Activated T-helper 2 cell treated with anti-CD3 and anti-CD28 coated beads, Interferon-gamma antibody, Interleukin-2, Interleukin-4, amounts not matched to agents 10 μg/mL and 5 μg/mL and 100 μg/mL, durations not matched to agents 14 hours and 24 hours and 36 hours (primary cell): ENCODE data around the gene NEURL1. TPM values are rescaled to one million over a fixed set of nuclear protein-coding genes. Genes with fewer than 3 reads are reported as not detected.

Source experiments
- DNase-seq: peaks from one replicate; pipeline ENCODE4 v3.0.0; 2021; ENCODE audit warnings: low spot score
- H3K27ac Mint-ChIP-seq: one replicate; pipeline ENCODE4 v1.8.0; 2021; ENCODE audit warnings: mixed read lengths
- H3K27me3 Mint-ChIP-seq: one replicate; pipeline ENCODE4 v1.8.0; 2021; ENCODE audit warnings: low read depth, mixed read lengths
- H3K36me3 Mint-ChIP-seq: one replicate; pipeline ENCODE4 v1.8.0; 2021; ENCODE audit warnings: low read depth, mixed read lengths
- H3K4me1 Mint-ChIP-seq: one replicate; pipeline ENCODE4 v1.8.0; 2021; ENCODE audit warnings: low read depth, mixed read lengths
- H3K4me3 Mint-ChIP-seq: one replicate; pipeline ENCODE4 v1.8.0; 2021; ENCODE audit warnings: low read depth, mild to moderate bottlenecking, moderate library complexity, mixed read lengths
- H3K9me3 Mint-ChIP-seq: one replicate; pipeline ENCODE4 v1.8.0; 2021; ENCODE audit warnings: mixed read lengths
- intact Hi-C: fragments of 100-400 bp; cut with micrococcal nuclease; formaldehyde crosslinking; loops from one replicate; pipeline ENCODE4 v1.15.1; 2023
- total RNA-seq: library from RNA; stranded (reverse); gene quantifications from 2 replicates; pipeline ENCODE4 v1.2.3, GENCODE V29; 2022

Gene NEURL1
- total RNA-seq, 1 donor from 2014 or later: 2.2 TPM

- no peaks in the 10 kb centered on the region for H3K36me3 Mint-ChIP-seq
- H3K27me3 Mint-ChIP-seq: peaks cover 13% of the 10 kb centered on the region
- no peak overlapping the region for H3K27ac Mint-ChIP-seq
- H3K4me3 Mint-ChIP-seq: peak overlapping the region; percentile 31
- intact Hi-C loops: no loop called here
- DNase-seq: no peak
- no peaks in the 10 kb centered on the region for H3K9me3 Mint-ChIP-seq
- peaks cover 4% of the 10 kb centered on the region for H3K4me1 Mint-ChIP-seq
Measured at GRCh38 chr10:103585011-103585405, 91.5 kb downstream of the NEURL1 start.

- Mint-ChIP-seq H3K4me3 (no peak overlapping the region), H3K36me3 (no peaks in the 10 kb centered on the region), H3K27ac (no peak overlapping the region), H3K9me3 (no peaks in the 10 kb centered on the region), H3K4me1 (peaks cover 4% of the 10 kb centered on the region), H3K27me3 (peaks cover 13% of the 10 kb centered on the region)
- intact Hi-C loops: no loop called here
- no peak for DNase-seq
Measured at GRCh38 chr10:103587073-103587472, 93.6 kb downstream of the NEURL1 start.

GRCh38 chr10:103589074-103589630, 95.6 kb downstream of the NEURL1 start:
- H3K4me1 Mint-ChIP-seq: no peaks in the 10 kb centered on the region
- no peak overlapping the region for H3K4me3 Mint-ChIP-seq
- no peaks in the 10 kb centered on the region for H3K9me3 Mint-ChIP-seq
- no peak for DNase-seq
- H3K36me3 Mint-ChIP-seq: no peaks in the 10 kb centered on the region
- peaks cover 4% of the 10 kb centered on the region for H3K27me3 Mint-ChIP-seq
- intact Hi-C loops: no loop called here
- H3K27ac Mint-ChIP-seq: no peak overlapping the region

GRCh38 chr10:103590060-103590459, 96.6 kb downstream of the NEURL1 start:
- no peaks in the 10 kb centered on the region for H3K9me3 Mint-ChIP-seq
- H3K36me3 Mint-ChIP-seq: no peaks in the 10 kb centered on the region
- intact Hi-C loops: no loop called here
- H3K27ac Mint-ChIP-seq: no peak overlapping the region
- peaks cover 4% of the 10 kb centered on the region for H3K27me3 Mint-ChIP-seq
- H3K4me1 Mint-ChIP-seq: no peaks in the 10 kb centered on the region
- no peak for DNase-seq
- no peak overlapping the region for H3K4me3 Mint-ChIP-seq

GRCh38 chr10:103590744-103591291, 97.3 kb downstream of the NEURL1 start:
- Mint-ChIP-seq H3K9me3 (no peaks in the 10 kb centered on the region), H3K27ac (no peak overlapping the region), H3K27me3 (peaks cover 4% of the 10 kb centered on the region), H3K4me3 (no peak overlapping the region), H3K4me1 (no peaks in the 10 kb centered on the region), H3K36me3 (no peaks in the 10 kb centered on the region)
- intact Hi-C loops: no loop called here
- DNase-seq: no peak

GRCh38 chr10:103592186-103593021, 98.9 kb downstream of the NEURL1 start:
- H3K27me3 Mint-ChIP-seq: peaks cover 2% of the 10 kb centered on the region
- DNase-seq: no peak
- no peaks in the 10 kb centered on the region for H3K9me3 Mint-ChIP-seq
- no peaks in the 10 kb centered on the region for H3K4me1 Mint-ChIP-seq
- intact Hi-C loops: no loop called here
- H3K4me3 Mint-ChIP-seq: no peak overlapping the region
- no peaks in the 10 kb centered on the region for H3K36me3 Mint-ChIP-seq
- H3K27ac Mint-ChIP-seq: no peak overlapping the region

GRCh38 chr10:103593022-103593570, 99.6 kb downstream of the NEURL1 start:
- no peaks in the 10 kb centered on the region for H3K27me3 Mint-ChIP-seq
- no peaks in the 10 kb centered on the region for H3K9me3 Mint-ChIP-seq
- no peaks in the 10 kb centered on the region for H3K36me3 Mint-ChIP-seq
- no peak overlapping the region for H3K27ac Mint-ChIP-seq
- no peak overlapping the region for H3K4me3 Mint-ChIP-seq
- no peaks in the 10 kb centered on the region for H3K4me1 Mint-ChIP-seq
- intact Hi-C loops: no loop called here
- DNase-seq: no peak

- Mint-ChIP-seq H3K27me3 (no peaks in the 10 kb centered on the region), H3K4me1 (no peaks in the 10 kb centered on the region), H3K36me3 (no peaks in the 10 kb centered on the region), H3K9me3 (no peaks in the 10 kb centered on the region), H3K27ac (no peak overlapping the region), H3K4me3 (no peak overlapping the region)
- DNase-seq: no peak
- intact Hi-C loops: no loop called here
Measured at GRCh38 chr10:103595933-103596726, 102.6 kb downstream of the NEURL1 start.

- Mint-ChIP-seq H3K27ac (no peak overlapping the region), H3K9me3 (no peaks in the 10 kb centered on the region), H3K4me1 (no peaks in the 10 kb centered on the region), H3K4me3 (no peak overlapping the region), H3K36me3 (no peaks in the 10 kb centered on the region), H3K27me3 (no peaks in the 10 kb centered on the region)
- intact Hi-C loops: no loop called here
- no peak for DNase-seq
Measured at GRCh38 chr10:103597003-103597402, 103.5 kb downstream of the NEURL1 start.

- Mint-ChIP-seq H3K9me3 (no peaks in the 10 kb centered on the region), H3K4me3 (no peak overlapping the region), H3K36me3 (no peaks in the 10 kb centered on the region), H3K27ac (no peak overlapping the region), H3K4me1 (no peaks in the 10 kb centered on the region), H3K27me3 (no peaks in the 10 kb centered on the region)
- DNase-seq: no peak
- intact Hi-C loops: no loop called here
Measured at GRCh38 chr10:103598654-103599115, 105.2 kb downstream of the NEURL1 start.

- H3K27me3 Mint-ChIP-seq: no peaks in the 10 kb centered on the region
- no peak for DNase-seq
- intact Hi-C loops: no loop called here
- no peaks in the 10 kb centered on the region for H3K36me3 Mint-ChIP-seq
- H3K27ac Mint-ChIP-seq: no peak overlapping the region
- no peaks in the 10 kb centered on the region for H3K4me1 Mint-ChIP-seq
- no peak overlapping the region for H3K4me3 Mint-ChIP-seq
- no peaks in the 10 kb centered on the region for H3K9me3 Mint-ChIP-seq
Measured at GRCh38 chr10:103599211-103599610, 105.7 kb downstream of the NEURL1 start.

GRCh38 chr10:103599907-103600306, 106.4 kb downstream of the NEURL1 start:
- no peaks in the 10 kb centered on the region for H3K36me3 Mint-ChIP-seq
- H3K27ac Mint-ChIP-seq: no peak overlapping the region
- no peaks in the 10 kb centered on the region for H3K4me1 Mint-ChIP-seq
- H3K4me3 Mint-ChIP-seq: no peak overlapping the region
- intact Hi-C loops: no loop called here
- no peaks in the 10 kb centered on the region for H3K9me3 Mint-ChIP-seq
- no peak for DNase-seq
- no peaks in the 10 kb centered on the region for H3K27me3 Mint-ChIP-seq
